NCI-H146 treated with DMSO at 0.1 percent for 48 hours (cell line): ENCODE data around the gene PPP1R2B.

Experiments used
- DNase-seq: peaks from one replicate; lab custom pipeline; 2025; ENCODE audit not compliant: unreplicated experiment; lab: John Stamatoyannopoulos, UW

Gene PPP1R2B

DNA sequence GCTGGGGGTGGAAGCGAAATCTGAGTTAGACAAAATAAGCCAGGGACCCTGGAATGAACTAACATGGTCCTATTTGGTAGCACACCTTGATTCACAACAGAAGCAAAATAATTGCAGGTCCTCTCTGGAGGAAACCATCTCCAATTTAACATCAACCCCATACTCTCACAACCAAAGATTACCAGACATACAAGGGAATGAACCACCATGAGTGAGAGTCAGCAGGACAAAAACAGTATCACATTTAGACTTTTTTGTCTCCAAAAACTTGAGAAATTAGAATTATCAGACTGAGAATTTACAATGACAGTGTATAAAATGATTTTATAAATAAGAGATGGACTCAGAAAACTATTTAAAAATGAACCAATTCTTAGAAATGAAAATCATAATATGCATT is 21.1 kb downstream of the PPP1R2B start:
- DNase-seq, result no peak

DNA sequence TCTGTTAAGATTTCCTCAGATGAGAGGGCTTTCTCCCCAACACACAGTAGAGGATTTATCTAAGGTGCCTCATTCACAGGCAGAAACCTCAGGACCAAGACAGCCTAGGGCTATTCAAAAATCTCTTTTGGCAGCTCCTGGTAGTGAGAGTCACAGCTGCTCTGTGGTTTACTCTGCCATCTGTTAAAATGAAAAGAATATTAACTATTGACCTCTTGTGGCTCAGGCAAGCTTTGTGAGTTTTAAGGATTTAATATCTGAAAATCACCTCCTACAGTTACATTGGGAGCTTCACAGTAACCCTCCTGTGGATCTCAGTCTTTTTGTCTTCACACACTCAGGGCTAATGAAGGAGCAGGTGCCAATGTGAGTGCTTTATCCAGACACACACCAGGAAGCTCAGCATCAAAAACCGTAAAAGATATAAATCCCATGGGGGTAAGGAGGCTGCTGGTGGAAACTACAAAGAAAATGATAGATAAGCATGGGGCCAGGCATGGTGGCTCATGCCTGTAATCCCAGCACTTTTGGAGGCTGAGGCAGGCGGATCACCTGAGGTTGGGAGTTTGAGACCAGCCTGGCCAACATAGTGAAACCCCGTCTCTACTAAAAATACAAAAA is 29.7 kb downstream of the PPP1R2B start:
- no peak for DNase-seq

DNA sequence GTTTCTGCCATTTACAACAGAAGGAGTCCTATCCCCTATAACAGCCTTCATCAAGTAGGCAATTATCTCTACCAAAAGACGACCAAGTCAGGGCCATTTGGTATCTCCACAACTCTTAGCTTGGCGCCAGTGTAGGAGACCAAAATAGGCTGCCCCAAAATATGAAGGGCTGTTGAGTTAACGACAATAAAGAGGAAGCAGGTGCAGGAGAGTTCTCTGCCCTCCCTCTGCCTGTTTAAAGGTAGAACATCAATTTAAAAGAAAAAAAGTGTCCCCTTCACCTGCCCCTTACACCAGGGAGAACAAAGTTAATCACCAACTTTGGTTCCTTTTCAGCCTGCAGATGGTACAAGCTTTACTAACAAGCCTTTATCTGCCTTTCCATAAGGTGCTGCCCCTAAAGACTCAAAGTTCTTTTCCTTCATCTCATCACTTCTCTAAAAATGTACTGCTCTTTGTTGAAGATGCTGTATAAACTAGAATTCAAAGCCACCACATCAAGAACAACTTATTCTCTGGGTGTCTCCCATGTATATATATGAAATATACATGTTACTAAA is 33.3 kb downstream of the PPP1R2B start:
- no peak for DNase-seq

DNA sequence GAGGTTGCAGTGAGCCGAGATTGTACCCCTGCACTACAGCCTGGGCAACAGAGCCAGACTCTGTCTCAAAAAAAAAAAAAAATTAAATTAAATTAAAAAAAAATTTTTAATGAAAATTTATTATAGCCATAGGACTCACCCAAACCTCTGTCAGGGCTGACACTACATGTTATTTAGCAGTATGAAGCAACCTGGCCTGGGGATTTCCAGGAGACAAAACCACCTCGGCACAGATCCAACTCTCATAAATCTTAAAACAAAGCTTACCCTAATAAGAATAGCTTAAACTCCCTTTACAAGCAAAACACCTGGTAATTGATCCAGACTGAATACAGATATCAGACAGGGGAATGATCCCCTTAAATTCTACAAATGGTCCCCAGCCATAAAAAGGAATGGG is 38.4 kb downstream of the PPP1R2B start:
- DNase-seq, result no peak

DNA sequence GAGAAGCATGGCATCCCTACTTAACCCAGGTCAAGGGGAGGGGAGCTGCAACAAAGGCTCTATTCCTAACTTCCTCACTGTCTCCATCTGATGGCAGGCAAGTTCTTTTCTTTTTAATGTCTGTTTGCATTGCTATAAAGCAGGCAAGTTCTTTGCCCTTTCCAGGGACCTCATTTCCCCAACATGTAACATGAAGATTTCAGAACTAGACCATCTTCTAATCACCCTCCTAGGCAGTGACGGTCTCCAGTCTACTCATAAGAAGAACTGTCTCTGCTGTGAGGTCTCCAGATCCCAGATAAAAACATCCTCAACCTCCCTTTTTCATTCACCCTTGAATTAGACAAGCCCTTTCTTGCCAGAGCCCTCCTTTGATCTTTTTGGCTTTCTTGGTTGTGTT is 42.1 kb downstream of the PPP1R2B start:
- no peak for DNase-seq

DNA sequence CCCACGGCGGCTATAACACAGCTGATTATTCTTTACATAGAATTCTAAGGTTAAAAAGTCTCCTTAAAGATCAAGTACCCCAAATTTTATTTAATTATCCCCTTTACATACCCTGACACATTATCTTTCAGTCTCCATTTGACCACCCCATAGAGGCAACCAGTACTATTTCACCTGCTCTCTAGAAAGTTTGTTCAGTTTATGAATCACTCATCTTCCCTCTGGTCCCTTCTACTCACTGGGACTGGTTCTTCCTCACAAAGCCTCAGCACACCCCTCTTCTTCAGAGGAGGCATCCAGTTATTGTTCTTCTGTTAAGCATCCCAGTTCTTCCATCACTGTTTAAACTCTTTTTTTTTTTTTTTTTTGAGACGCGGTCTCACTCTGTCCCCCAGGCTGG is 42.8 kb downstream of the PPP1R2B start:
- no peak for DNase-seq

DNA sequence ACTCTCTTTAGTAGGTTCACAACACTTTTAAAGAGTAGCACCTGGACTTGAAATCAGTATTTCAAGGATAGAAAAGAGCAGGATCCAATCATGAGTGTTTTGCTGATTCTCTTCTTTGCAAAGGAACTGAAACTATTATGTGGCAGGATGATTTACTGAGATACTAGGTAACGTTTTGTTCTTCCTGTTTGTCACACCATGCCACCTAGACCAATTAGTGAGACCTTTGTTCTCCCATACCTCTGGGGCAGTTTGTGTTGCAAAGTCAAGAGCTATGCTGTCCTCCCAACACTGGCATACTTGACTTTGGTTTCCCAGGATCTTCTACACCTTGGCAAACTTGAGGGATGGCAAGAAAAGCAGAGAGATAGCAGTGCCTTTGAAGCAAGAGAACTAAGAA is 43.4 kb downstream of the PPP1R2B start:
- DNase-seq, result no peak

DNA sequence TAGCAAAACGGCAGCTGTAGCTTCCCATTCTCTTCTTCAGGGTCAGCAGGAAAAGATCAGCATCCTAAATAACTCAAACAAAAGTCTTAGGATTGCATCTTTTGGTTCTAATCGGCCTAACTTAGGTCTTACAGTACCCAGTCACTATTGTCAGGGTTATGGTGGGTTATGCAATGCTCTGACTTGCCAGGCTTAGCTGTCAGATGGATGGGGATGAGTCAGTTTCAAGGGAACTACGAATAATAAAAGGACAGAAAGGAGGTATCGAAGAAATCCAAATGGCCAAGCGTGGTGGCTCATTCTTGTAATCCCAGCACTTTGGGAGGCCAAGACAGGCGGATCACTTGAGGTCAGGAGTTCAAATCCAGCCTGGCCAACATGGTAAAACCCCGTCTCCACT is 46.5 kb downstream of the PPP1R2B start:
- no peak for DNase-seq
